HCT116 (cell line): ENCODE data around the gene SLIT1. TPM values are rescaled to one million over a fixed set of nuclear protein-coding genes. Genes with fewer than 3 reads are reported as not detected.

ENCODE experiments used
- ATAC-seq: fragments of 200-7000 bp; cut with Tn5 transposase; 2 replicates; pipeline ENCODE4 v1.9.1; 2020; ENCODE audit warnings: mild to moderate bottlenecking, moderate library complexity
- BruUV-seq: library from RNA; stranded (reverse); fragments of 400-500 nt; replicated peaks from 2 replicates; lab custom pipeline; 2021; lab: Mats Ljungman, UMichigan
- CTCF ChIA-PET: fragments of 300-600 bp; sonication (Branson Sonifier 250); formaldehyde crosslinking; loops from one replicate; lab custom pipeline; 2021; ENCODE audit warnings: antibody characterized with exemption; lab: Charles Lee
- POLR2A ChIA-PET: fragments of 300-600, 350-600 bp; sonication (Branson Sonifier 250); formaldehyde crosslinking; loops from one replicate; lab custom pipeline; 2021; ENCODE audit warnings: antibody characterized with exemption; lab: Charles Lee
- RAD21 ChIA-PET, 2 experiments: fragments of 300-600 bp; sonication (Branson Sonifier 250); formaldehyde crosslinking; loops; one replicate each; lab custom pipeline; 2023; ENCODE audit warnings: low total read pairs in 2 of 2; ENCODE audit not compliant: uncharacterized antibody in 2 of 2, unreplicated experiment in 2 of 2, low non-redundant PET in 1 of 2; lab: Charles Lee
- DNase-seq: peaks from one replicate; pipeline ENCODE4 v3.0.0-alpha.2; 2010; ENCODE audit warnings: low read depth, low spot score
- H2AFZ ChIP-seq: fragments of 200-600 bp; shearing (Covaris generic), sonication (generic); 2 replicates; pipeline ENCODE4 v1.6.1; 2017; ENCODE audit warnings: low read depth, mixed run types, mixed read lengths, antibody characterized with exemption, low read length; ENCODE audit not compliant: poor library complexity, severe bottlenecking
- H3K27ac ChIP-seq: 2 replicates; pipeline ENCODE4 v1.5.1; 2012; ENCODE audit warnings: low read depth, low read length
- H3K27me3 ChIP-seq: fragments of 200-600 bp; sonication (generic); 2 replicates; pipeline ENCODE4 v1.6.1; 2016; ENCODE audit warnings: mixed run types, low read length, mixed read lengths; ENCODE audit not compliant: insufficient read depth
- H3K36me3 ChIP-seq, 2 experiments: fragments of 200-500 bp in 1 of 2; fragments of 200-600 bp in 1 of 2; sonication (Bioruptor generic) in 1 of 2; sonication (generic) in 1 of 2; 2 replicates each; pipeline versions ENCODE4 v1.5.1 to v1.6.1; 2014 to 2016; ENCODE audit warnings: low read length in 2 of 2, inconsistent platforms in 1 of 2, mixed read lengths in 1 of 2, mixed run types in 1 of 2; ENCODE audit not compliant: insufficient read depth in 2 of 2, control insufficient read depth in 1 of 2
- H3K4me1 ChIP-seq, 2 experiments: fragments of 200-600 bp in 1 of 2; sonication (generic) in 1 of 2; 2 replicates each; pipeline versions ENCODE4 v1.5.1 to v1.6.1; 2012 to 2017; ENCODE audit warnings: low read length in 2 of 2, inconsistent platforms in 1 of 2, mild to moderate bottlenecking in 1 of 2, mixed read lengths in 1 of 2, mixed run types in 1 of 2, moderate library complexity in 1 of 2; ENCODE audit not compliant: insufficient read depth in 2 of 2, control insufficient read depth in 1 of 2
- H3K4me2 ChIP-seq: fragments of 200-600 bp; sonication (generic); 2 replicates; pipeline ENCODE4 v1.6.1; 2017; ENCODE audit warnings: mixed run types, low read length, mixed read lengths
- H3K4me3 ChIP-seq, 2 experiments: fragments of 200-600 bp in 1 of 2; sonication (generic) in 1 of 2; replicated peaks in 1 of 2; 2 replicates each; pipeline ENCODE4 v1.5.1; 2011 to 2016; ENCODE audit warnings: low read length in 2 of 2, control low read depth in 1 of 2, low read depth in 1 of 2, mild to moderate bottlenecking in 1 of 2, mixed read lengths in 1 of 2, mixed run types in 1 of 2
- H3K79me2 ChIP-seq: fragments of 200-600 bp; sonication (generic); 2 replicates; pipeline ENCODE4 v1.6.1; 2017; ENCODE audit warnings: mild to moderate bottlenecking, mixed run types, low read length, moderate library complexity, mixed read lengths; ENCODE audit not compliant: insufficient read depth
- H3K9ac ChIP-seq: fragments of 200-600 bp; sonication (generic); 2 replicates; pipeline ENCODE4 v1.6.1; 2016; ENCODE audit warnings: low read length, mixed read lengths
- H3K9me2 ChIP-seq: fragments of 200-600 bp; sonication (generic), shearing (Covaris generic); 2 replicates; pipeline ENCODE4 v1.6.1; 2017; ENCODE audit warnings: mixed run types, mild to moderate bottlenecking, moderate library complexity; ENCODE audit not compliant: insufficient read depth
- H3K9me3 ChIP-seq, 2 experiments: fragments of 200-500 bp in 1 of 2; fragments of 200-600 bp in 1 of 2; sonication (Bioruptor generic) in 1 of 2; sonication (generic) in 1 of 2; 2 replicates each; pipeline ENCODE4 v1.6.1; 2014 to 2017; ENCODE audit warnings: low read length in 2 of 2, mixed read lengths in 2 of 2, inconsistent platforms in 1 of 2, low read depth in 1 of 2, mild to moderate bottlenecking in 1 of 2, mixed run types in 1 of 2, moderate library complexity in 1 of 2; ENCODE audit not compliant: control insufficient read depth in 1 of 2, insufficient read depth in 1 of 2
- H4K20me1 ChIP-seq: fragments of 200-600 bp; sonication (generic), shearing (Covaris generic); 2 replicates; pipeline ENCODE4 v1.6.1; 2017; ENCODE audit warnings: mixed run types, mild to moderate bottlenecking, moderate library complexity; ENCODE audit not compliant: insufficient read depth
- CEBPB ChIP-seq: IDR thresholded peaks from 2 replicates; pipeline ENCODE4 v1.6.1; 2012; ENCODE audit warnings: low read depth
- ELF1 ChIP-seq: IDR thresholded peaks from 2 replicates; pipeline ENCODE4 v1.6.1; 2012; ENCODE audit warnings: low read depth, borderline replicate concordance
- FOSL1 ChIP-seq: IDR thresholded peaks from 2 replicates; pipeline ENCODE4 v1.6.1; 2012; ENCODE audit warnings: low read depth
- JUND ChIP-seq: IDR thresholded peaks from 2 replicates; pipeline ENCODE4 v1.6.1; 2012
- POLR2AphosphoS5 ChIP-seq: IDR thresholded peaks from 2 replicates; pipeline ENCODE4 v1.6.1; 2011; ENCODE audit warnings: mild to moderate bottlenecking, low read depth, low read length, moderate library complexity
- RAD21 ChIP-seq: IDR thresholded peaks from 2 replicates; pipeline ENCODE4 v1.6.1; 2012; ENCODE audit warnings: low read depth, mild to moderate bottlenecking
- SIN3A ChIP-seq: IDR thresholded peaks from 2 replicates; pipeline ENCODE4 v1.6.1; 2012; ENCODE audit warnings: low read depth
- TCF7L2 ChIP-seq: IDR thresholded peaks from 2 replicates; pipeline ENCODE4 v1.7.0; 2011; ENCODE audit warnings: borderline replicate concordance, inconsistent platforms; ENCODE audit not compliant: insufficient read depth, insufficient read length; ENCODE audit errors: extremely low read depth
- ZNF274 ChIP-seq: fragments of 200-500 bp; sonication (Bioruptor generic); IDR thresholded peaks from 2 replicates; pipeline ENCODE4 v1.6.1; 2014; ENCODE audit warnings: mild to moderate bottlenecking, low read depth, low read length, inconsistent platforms
- intact Hi-C: fragments of 100-400 bp; cut with micrococcal nuclease; formaldehyde crosslinking; loops from 2 replicates; pipeline ENCODE4 v1.10.0; 2022
- total RNA-seq: library from RNA; stranded (reverse); gene quantifications from one replicate; pipeline ENCODE4 v1.2.1, GENCODE V29; 2021; ENCODE audit not compliant: unreplicated experiment
- TF ChIP-seq, protein P1 (sequence below), 3 experiments: fragments of 200-600 bp in 1 of 3; sonication (generic) in 1 of 3; IDR thresholded peaks in 2 of 3; conservative IDR thresholded peaks in 1 of 3; 2 replicates each; pipeline ENCODE4 v1.5.1; 2012 to 2017; ENCODE audit warnings: low read depth in 2 of 3, low read length in 2 of 3, antibody characterized with exemption in 1 of 3, borderline replicate concordance in 1 of 3, control low read depth in 1 of 3, mild to moderate bottlenecking in 1 of 3, mixed read lengths in 1 of 3, mixed run types in 1 of 3, moderate library complexity in 1 of 3; ENCODE audit not compliant: insufficient read depth in 1 of 3
- TF ChIP-seq, protein P2 (sequence below): IDR thresholded peaks from 2 replicates; pipeline ENCODE4 v1.6.1; 2012; ENCODE audit warnings: low read depth
- TF ChIP-seq, protein P3 (sequence below): IDR thresholded peaks from 2 replicates; pipeline ENCODE4 v1.6.1; 2012

SLIT1 gene
- total RNA-seq, 1 experiment from 2014 or later: 0.42 TPM

DNA sequence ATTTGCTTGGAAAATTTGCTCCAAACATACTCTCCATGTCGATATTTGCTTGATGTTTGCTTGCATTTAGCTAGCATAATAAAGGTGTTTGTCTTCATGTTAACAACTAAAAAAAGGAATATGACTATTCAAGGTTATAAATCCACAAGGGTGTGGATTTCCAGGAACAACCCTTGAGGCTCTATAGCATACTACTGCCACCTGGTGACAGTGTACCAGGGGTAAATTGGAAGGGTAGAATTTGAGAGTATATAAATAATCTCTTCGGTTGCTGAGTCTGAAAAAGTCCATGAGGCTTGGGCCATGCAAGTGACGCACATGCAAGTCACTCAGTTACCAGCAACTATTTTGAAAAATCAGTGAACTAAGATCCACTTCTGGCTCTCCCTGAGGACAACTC is 68.4 kb downstream of the SLIT1 start:
- Histone ChIP-seq H3K9me3 (no peaks in the 10 kb centered on the region), H3K4me1 (no peaks in the 10 kb centered on the region), H3K36me3 (no peaks in the 10 kb centered on the region), H3K4me3 (no peak overlapping the region), H4K20me1 (no peaks in the 10 kb centered on the region), H2AFZ (no peak overlapping the region), H3K79me2 (no peaks in the 10 kb centered on the region), H3K9me2 (no peaks in the 10 kb centered on the region), H3K9ac (no peak overlapping the region), H3K27ac (no peak overlapping the region), H3K27me3 (peaks cover 24% of the 10 kb centered on the region; the same call in 1 of the 2 replicates), H3K4me2 (no peak overlapping the region)
- DNase-seq: peak; percentile 16
- peak; percentile 81 for TF ChIP-seq RAD21
- TF ChIP-seq, protein P1, sequence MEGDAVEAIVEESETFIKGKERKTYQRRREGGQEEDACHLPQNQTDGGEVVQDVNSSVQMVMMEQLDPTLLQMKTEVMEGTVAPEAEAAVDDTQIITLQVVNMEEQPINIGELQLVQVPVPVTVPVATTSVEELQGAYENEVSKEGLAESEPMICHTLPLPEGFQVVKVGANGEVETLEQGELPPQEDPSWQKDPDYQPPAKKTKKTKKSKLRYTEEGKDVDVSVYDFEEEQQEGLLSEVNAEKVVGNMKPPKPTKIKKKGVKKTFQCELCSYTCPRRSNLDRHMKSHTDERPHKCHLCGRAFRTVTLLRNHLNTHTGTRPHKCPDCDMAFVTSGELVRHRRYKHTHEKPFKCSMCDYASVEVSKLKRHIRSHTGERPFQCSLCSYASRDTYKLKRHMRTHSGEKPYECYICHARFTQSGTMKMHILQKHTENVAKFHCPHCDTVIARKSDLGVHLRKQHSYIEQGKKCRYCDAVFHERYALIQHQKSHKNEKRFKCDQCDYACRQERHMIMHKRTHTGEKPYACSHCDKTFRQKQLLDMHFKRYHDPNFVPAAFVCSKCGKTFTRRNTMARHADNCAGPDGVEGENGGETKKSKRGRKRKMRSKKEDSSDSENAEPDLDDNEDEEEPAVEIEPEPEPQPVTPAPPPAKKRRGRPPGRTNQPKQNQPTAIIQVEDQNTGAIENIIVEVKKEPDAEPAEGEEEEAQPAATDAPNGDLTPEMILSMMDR (IDR thresholded peaks at IDR 0.05 in 2 of 3, conservative IDR thresholded peaks at IDR 0.05 in 1 of 3; ENCODE audit: borderline replicate concordance in 1 of 3, insufficient read depth in 1 of 3, low read depth in 2 of 3, low read length in 2 of 3): peak; percentile 45 to 83 (median 67)
- no peak for TF ChIP-seq FOSL1
- intact Hi-C loops: loop anchor here (1.0 kb wide), 2 partner anchors 44 to 80 kb away; no protein-coding TSS in a partner anchor
- ChIA-PET POLR2A (no interaction called here), RAD21 (interaction anchor here (1.5 to 1.9 kb wide), 2 partner anchors 44 to 45 kb away, joined by 3 to 5 read pairs; no protein-coding TSS in a partner anchor), CTCF (interaction anchor here (0.7 to 5.2 kb wide), 4 partner anchors 8 to 80 kb away, joined by 3 to 48 read pairs (median 4); no protein-coding TSS in a partner anchor)
- no TSS peak for BruUV-seq
- ATAC-seq: peak; percentile 80

DNA sequence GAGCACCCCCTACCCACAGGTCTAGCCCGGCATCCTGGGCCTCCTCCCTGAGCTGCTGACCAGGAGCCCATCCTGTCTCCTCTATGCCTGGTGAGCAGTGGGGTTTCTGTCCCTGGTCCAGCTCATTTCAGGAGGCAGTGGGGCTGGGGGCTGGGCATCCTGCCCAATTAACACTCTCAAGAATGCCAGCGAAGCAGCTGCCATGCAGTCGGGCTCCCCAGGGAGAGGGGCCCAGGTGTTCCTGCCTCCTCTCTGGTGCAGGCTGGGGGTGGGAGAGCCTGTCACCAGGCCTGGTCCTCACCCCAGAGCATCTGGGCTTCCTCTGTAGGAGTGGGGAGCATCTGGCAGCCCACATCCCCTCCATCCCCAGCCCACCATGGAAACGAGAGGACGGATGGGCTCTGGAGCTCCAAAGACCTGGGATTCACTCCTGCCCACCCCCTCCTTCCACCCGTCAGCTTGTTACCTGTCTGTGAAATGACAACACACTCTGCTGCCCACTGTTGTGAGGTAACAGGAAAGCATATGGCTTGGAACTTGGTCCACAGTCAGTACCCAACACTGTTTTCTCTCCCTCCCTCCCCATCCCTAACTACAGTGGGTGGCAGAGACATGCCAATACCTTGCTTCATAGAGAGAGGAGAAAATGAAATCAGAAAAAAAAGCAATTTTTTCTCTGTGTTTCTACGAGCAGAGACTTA is 69.1 kb downstream of the SLIT1 start:
- no peak overlapping the region for H3K9ac ChIP-seq
- DNase-seq: no peak
- no peaks in the 10 kb centered on the region for H3K9me3 ChIP-seq
- no peak for ATAC-seq
- POLR2A ChIA-PET: no interaction called here
- H3K79me2 ChIP-seq: no peaks in the 10 kb centered on the region
- no peaks in the 10 kb centered on the region for H4K20me1 ChIP-seq
- H3K27ac ChIP-seq: no peak overlapping the region
- BruUV-seq: no TSS peak
- peaks cover 23% of the 10 kb centered on the region; the same call in 1 of the 2 replicates for H3K27me3 ChIP-seq
- H2AFZ ChIP-seq: no peak overlapping the region
- CTCF ChIA-PET: interaction anchor here (0.7 to 5.2 kb wide), 6 partner anchors 9 to 79 kb away, joined by 3 to 48 read pairs (median 4); no protein-coding TSS in a partner anchor
- RAD21 ChIA-PET: interaction anchor here (0.6 to 1.9 kb wide), 3 partner anchors 44 to 747 kb away, joined by 3 to 5 read pairs (median 4); no protein-coding TSS in a partner anchor
- H3K4me2 ChIP-seq: no peak overlapping the region
- intact Hi-C loops: loop anchor here (1.0 kb wide), 2 partner anchors 43 to 79 kb away; no protein-coding TSS in a partner anchor
- no peak overlapping the region for H3K4me3 ChIP-seq
- no peaks in the 10 kb centered on the region for H3K9me2 ChIP-seq
- H3K4me1 ChIP-seq: no peaks in the 10 kb centered on the region
- H3K36me3 ChIP-seq: no peaks in the 10 kb centered on the region
- TF ChIP-seq FOSL1: no peak
- TF ChIP-seq SIN3A: no peak
- TF ChIP-seq, protein P2, sequence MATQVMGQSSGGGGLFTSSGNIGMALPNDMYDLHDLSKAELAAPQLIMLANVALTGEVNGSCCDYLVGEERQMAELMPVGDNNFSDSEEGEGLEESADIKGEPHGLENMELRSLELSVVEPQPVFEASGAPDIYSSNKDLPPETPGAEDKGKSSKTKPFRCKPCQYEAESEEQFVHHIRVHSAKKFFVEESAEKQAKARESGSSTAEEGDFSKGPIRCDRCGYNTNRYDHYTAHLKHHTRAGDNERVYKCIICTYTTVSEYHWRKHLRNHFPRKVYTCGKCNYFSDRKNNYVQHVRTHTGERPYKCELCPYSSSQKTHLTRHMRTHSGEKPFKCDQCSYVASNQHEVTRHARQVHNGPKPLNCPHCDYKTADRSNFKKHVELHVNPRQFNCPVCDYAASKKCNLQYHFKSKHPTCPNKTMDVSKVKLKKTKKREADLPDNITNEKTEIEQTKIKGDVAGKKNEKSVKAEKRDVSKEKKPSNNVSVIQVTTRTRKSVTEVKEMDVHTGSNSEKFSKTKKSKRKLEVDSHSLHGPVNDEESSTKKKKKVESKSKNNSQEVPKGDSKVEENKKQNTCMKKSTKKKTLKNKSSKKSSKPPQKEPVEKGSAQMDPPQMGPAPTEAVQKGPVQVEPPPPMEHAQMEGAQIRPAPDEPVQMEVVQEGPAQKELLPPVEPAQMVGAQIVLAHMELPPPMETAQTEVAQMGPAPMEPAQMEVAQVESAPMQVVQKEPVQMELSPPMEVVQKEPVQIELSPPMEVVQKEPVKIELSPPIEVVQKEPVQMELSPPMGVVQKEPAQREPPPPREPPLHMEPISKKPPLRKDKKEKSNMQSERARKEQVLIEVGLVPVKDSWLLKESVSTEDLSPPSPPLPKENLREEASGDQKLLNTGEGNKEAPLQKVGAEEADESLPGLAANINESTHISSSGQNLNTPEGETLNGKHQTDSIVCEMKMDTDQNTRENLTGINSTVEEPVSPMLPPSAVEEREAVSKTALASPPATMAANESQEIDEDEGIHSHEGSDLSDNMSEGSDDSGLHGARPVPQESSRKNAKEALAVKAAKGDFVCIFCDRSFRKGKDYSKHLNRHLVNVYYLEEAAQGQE: no peak
- TF ChIP-seq, protein P3, sequence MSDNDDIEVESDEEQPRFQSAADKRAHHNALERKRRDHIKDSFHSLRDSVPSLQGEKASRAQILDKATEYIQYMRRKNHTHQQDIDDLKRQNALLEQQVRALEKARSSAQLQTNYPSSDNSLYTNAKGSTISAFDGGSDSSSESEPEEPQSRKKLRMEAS: no peak
- TF ChIP-seq ELF1: no peak
- no peak for TF ChIP-seq POLR2AphosphoS5
- no peak for TF ChIP-seq JUND
- TF ChIP-seq RAD21: no peak
- TF ChIP-seq TCF7L2: no peak
- TF ChIP-seq ZNF274: no peak
- TF ChIP-seq CEBPB: no peak
